ENCODE results near the gene TMEM167B.
"Not testable (repeated sequence)": the region's sequence is repeated elsewhere in the genome, so short reads cannot be mapped to it uniquely, and the experiment has no call there.

Gene TMEM167B

GRCh38 chr1:109114342-109114674 lies 23.7 kb downstream of the TMEM167B start:
- no peak for DNase-seq

GRCh38 chr1:109115685-109116084 lies 25.1 kb downstream of the TMEM167B start:
- no peak for DNase-seq

GRCh38 chr1:109116286-109116685 lies 25.7 kb downstream of the TMEM167B start:
- no peak for DNase-seq

GRCh38 chr1:109118089-109118488 lies 27.5 kb downstream of the TMEM167B start:
- no peak for DNase-seq

GRCh38 chr1:109120356-109120755 lies 29.8 kb downstream of the TMEM167B start:
- DNase-seq, result no peak

GRCh38 chr1:109131059-109131458 lies 40.5 kb downstream of the TMEM167B start:
- no peak for DNase-seq

GRCh38 chr1:109131800-109132199 lies 41.2 kb downstream of the TMEM167B start:
- no peak for DNase-seq

GRCh38 chr1:109133002-109133706 lies 42.6 kb downstream of the TMEM167B start:
- DNase-seq, result no peak

- DNase-seq, result no peak
Measured at GRCh38 chr1:109133815-109134214, 43.3 kb downstream of the TMEM167B start.

- DNase-seq, result no peak
Measured at GRCh38 chr1:109134423-109134822, 43.9 kb downstream of the TMEM167B start.

GRCh38 chr1:109135940-109136339 lies 45.4 kb downstream of the TMEM167B start:
- DNase-seq, result no peak

GRCh38 chr1:109136766-109137165 lies 46.2 kb downstream of the TMEM167B start:
- no peak for DNase-seq

- DNase-seq, result no peak
Measured at GRCh38 chr1:109137958-109138357, 47.4 kb downstream of the TMEM167B start.

- no peak for DNase-seq
Measured at GRCh38 chr1:109138358-109138757, 47.8 kb downstream of the TMEM167B start.

GRCh38 chr1:109140392-109140791 lies 49.8 kb downstream of the TMEM167B start:
- no peak for DNase-seq

- DNase-seq, result no peak
Measured at GRCh38 chr1:109142260-109142659, 51.7 kb downstream of the TMEM167B start.

- not testable (repeated sequence) for DNase-seq
Measured at GRCh38 chr1:109142725-109143124, 52.2 kb downstream of the TMEM167B start.
